Measurements from ENCODE around the gene GLIS1. TPM values are rescaled to one million over a fixed set of nuclear protein-coding genes. Genes with fewer than 3 reads are reported as not detected.

The GLIS1 gene
- total and polyA plus RNA-seq, 10 of the 15 experiments (the other 5 are each of a cell fraction or from before 2014, with no cell fraction given) = not detected

DNA sequence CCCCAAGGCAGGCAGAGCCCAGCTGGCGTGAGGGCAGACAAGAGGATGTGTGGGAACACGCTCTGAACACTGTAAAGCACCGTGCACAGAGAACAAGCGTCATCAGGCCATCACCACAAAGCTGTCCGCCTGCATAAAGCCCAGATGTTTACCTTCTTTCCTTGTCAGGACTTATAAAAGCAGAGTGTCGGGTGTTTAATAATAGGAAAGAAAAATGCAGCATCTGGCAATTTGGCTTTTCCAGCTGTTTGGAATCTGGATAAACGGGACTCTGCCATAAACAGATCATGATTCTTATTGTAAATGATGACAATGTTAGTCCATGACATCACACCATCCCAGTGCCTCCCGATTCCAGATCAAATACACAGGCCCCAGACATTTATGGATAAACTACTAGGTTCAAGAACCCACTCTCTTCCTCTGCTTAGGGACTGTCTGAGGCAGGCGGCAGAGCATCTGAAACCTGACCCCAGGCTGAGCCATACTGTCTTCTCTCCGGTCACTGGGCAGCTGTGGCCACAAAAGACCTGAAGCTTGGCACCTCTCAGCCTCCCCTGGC is 4.2 kb downstream of the GLIS1 start:
- no peak for ATAC-seq
- POLR2A ChIA-PET = interaction anchor here (0.5 kb wide), 1 partner anchor 44 kb away, joined by 3 read pairs; no protein-coding TSS in a partner anchor

More for the DNA sequence above, 4.2 kb downstream of the GLIS1 start:
- FAIRE-seq = no peak
- in situ Hi-C loops (cut with MboI) (no loop called here), intact Hi-C loops (cut with micrococcal nuclease; ENCODE audit: unreplicated experiment) (no loop called here)
- Histone ChIP-seq H4K20me1 (ENCODE audit: control insufficient read depth, insufficient read depth) (no peaks in the 10 kb centered on the region; the same call in 1 of the 2 replicates), H3K9me3 (replicated peaks; ENCODE audit: control insufficient read depth, insufficient read depth, low read length) (no peaks in the 10 kb centered on the region), H3K4me2 (ENCODE audit: control insufficient read depth, insufficient read depth) (no peak overlapping the region), H2AFZ (ENCODE audit: control insufficient read depth, low read depth, low read length) (no peak overlapping the region), H3K27me3 (replicated peaks in 1 of 2; ENCODE audit: control insufficient read depth in 2 of 2, insufficient read depth in 2 of 2, low read length in 1 of 2) (peaks cover 7 to 14% of the 10 kb centered on the region in 2 experiments), H3K79me2 (ENCODE audit: control insufficient read depth, insufficient read depth, low read length) (no peaks in the 10 kb centered on the region), H3K4me1 (ENCODE audit: control insufficient read depth, insufficient read depth, low read length) (no peaks in the 10 kb centered on the region), H3K36me3 (ENCODE audit: control insufficient read depth in 2 of 2, insufficient read depth in 2 of 2, low read length in 1 of 2) (no peaks in the 10 kb centered on the region), H3K9ac (ENCODE audit: control insufficient read depth, insufficient read depth, low read length) (no peak overlapping the region), H3K4me3 (no peak overlapping the region), H3K27ac (ENCODE audit: control insufficient read depth, insufficient read depth) (no peak overlapping the region)
- ChIA-PET RAD21 (ENCODE audit: unreplicated experiment) (no interaction called here), CTCF (interaction anchor here (0.6 kb wide), 1 partner anchor 113 kb away, joined by 3 read pairs; no protein-coding TSS in a partner anchor), SMC1A (ENCODE audit: uncharacterized antibody, unreplicated experiment) (interaction anchor here (1.5 kb wide), 1 partner anchor 17 kb away, joined by 3 read pairs; no protein-coding TSS in a partner anchor)
- no peak for TF ChIP-seq IRF4 (IDR thresholded peaks at IDR 0.05; ENCODE audit: low read depth, low read length)
- TF ChIP-seq, protein P1, sequence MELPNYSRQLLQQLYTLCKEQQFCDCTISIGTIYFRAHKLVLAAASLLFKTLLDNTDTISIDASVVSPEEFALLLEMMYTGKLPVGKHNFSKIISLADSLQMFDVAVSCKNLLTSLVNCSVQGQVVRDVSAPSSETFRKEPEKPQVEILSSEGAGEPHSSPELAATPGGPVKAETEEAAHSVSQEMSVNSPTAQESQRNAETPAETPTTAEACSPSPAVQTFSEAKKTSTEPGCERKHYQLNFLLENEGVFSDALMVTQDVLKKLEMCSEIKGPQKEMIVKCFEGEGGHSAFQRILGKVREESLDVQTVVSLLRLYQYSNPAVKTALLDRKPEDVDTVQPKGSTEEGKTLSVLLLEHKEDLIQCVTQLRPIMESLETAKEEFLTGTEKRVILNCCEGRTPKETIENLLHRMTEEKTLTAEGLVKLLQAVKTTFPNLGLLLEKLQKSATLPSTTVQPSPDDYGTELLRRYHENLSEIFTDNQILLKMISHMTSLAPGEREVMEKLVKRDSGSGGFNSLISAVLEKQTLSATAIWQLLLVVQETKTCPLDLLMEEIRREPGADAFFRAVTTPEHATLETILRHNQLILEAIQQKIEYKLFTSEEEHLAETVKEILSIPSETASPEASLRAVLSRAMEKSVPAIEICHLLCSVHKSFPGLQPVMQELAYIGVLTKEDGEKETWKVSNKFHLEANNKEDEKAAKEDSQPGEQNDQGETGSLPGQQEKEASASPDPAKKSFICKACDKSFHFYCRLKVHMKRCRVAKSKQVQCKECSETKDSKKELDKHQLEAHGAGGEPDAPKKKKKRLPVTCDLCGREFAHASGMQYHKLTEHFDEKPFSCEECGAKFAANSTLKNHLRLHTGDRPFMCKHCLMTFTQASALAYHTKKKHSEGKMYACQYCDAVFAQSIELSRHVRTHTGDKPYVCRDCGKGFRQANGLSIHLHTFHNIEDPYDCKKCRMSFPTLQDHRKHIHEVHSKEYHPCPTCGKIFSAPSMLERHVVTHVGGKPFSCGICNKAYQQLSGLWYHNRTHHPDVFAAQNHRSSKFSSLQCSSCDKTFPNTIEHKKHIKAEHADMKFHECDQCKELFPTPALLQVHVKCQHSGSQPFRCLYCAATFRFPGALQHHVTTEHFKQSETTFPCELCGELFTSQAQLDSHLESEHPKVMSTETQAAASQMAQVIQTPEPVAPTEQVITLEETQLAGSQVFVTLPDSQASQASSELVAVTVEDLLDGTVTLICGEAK (IDR thresholded peaks at IDR 0.05; ENCODE audit: borderline replicate concordance) = no peak
- no peak for TF ChIP-seq IKZF1 (conservative IDR thresholded peaks at IDR 0.05)
- TF ChIP-seq MTA2 (IDR thresholded peaks at IDR 0.05; ENCODE audit: low read depth) = no peak
- TF ChIP-seq SMARCA5 (IDR thresholded peaks at IDR 0.05) = no peak
- BruUV-seq (replicated peaks) = no TSS peak
- DNase-seq (ENCODE audit: low read depth, low spot score) = no peak
- 30% methylated on average over 10 of the region's 10 CpGs for WGBS (ENCODE audit: insufficient coverage, insufficient replicate concordance, low lambda C conversion rate, missing lambda C conversion rate)

Measured in GM12878 (cell line).